COLO668 (cell line): Measurements from ENCODE around the gene NOL4L.

Experiments used
- DNase-seq: peaks from one replicate; lab custom pipeline; 2025; ENCODE audit not compliant: unreplicated experiment; lab: John Stamatoyannopoulos, UW

The NOL4L gene

GRCh38 chr20:32397567-32398084, 187.5 kb downstream of the NOL4L start:
- no peak for DNase-seq

- DNase-seq, result no peak
Measured at GRCh38 chr20:32396646-32397160, 188.4 kb downstream of the NOL4L start.

- no peak for DNase-seq
Measured at GRCh38 chr20:32395066-32395465, 190.1 kb downstream of the NOL4L start.
